HepG2 (cell line): ENCODE data around the gene AGXT. TPM values are rescaled to one million over a fixed set of nuclear protein-coding genes. Genes with fewer than 3 reads are reported as not detected.
A peak's percentile ranks its signal among the peaks of the same experiment; 100 is the strongest.

Source experiments
- ATAD3A ChIP-seq: sonication (generic); formaldehyde crosslinking; IDR thresholded peaks from 2 replicates; pipeline ENCODE4 v1.4.0; 2020; ENCODE audit warnings: missing genetic modification reagents
- DR1 ChIP-seq: sonication (generic); formaldehyde crosslinking; IDR thresholded peaks from 2 replicates; pipeline ENCODE4 v1.8.0; 2021; ENCODE audit warnings: mild to moderate bottlenecking, missing genetic modification reagents, inconsistent platforms
- GABPB1 ChIP-seq: IDR thresholded peaks from 2 replicates; pipeline ENCODE4 v1.6.1; 2016; ENCODE audit warnings: mild to moderate bottlenecking, missing genetic modification reagents, moderate library complexity, missing compliant biosample characterization
- HDAC2 ChIP-seq: sonication (generic); formaldehyde crosslinking; IDR thresholded peaks from 2 replicates; pipeline ENCODE4 v1.4.0; 2020; ENCODE audit warnings: missing genetic modification reagents
- POGZ ChIP-seq: sonication (generic); formaldehyde crosslinking; IDR thresholded peaks from 2 replicates; pipeline ENCODE4 v1.4.0; 2020; ENCODE audit warnings: mild to moderate bottlenecking, missing genetic modification reagents
- ZNF329 ChIP-seq: sonication (generic); formaldehyde crosslinking; IDR thresholded peaks from 2 replicates; pipeline ENCODE4 v1.9.0; 2021; ENCODE audit warnings: low read depth, mild to moderate bottlenecking, missing genetic modification reagents
- ZNF430 ChIP-seq: sonication (generic); formaldehyde crosslinking; IDR thresholded peaks from 2 replicates; pipeline ENCODE4 v1.9.0; 2021; ENCODE audit warnings: mild to moderate bottlenecking, missing genetic modification reagents
- ZNF460 ChIP-seq: sonication (generic); formaldehyde crosslinking; IDR thresholded peaks from 2 replicates; pipeline ENCODE4 v1.5.1; 2020; ENCODE audit warnings: missing genetic modification reagents, mild to moderate bottlenecking, borderline replicate concordance
- ZNF468 ChIP-seq: sonication (generic); formaldehyde crosslinking; IDR thresholded peaks from 2 replicates; pipeline ENCODE4 v1.8.0; 2022; ENCODE audit warnings: mild to moderate bottlenecking, moderate library complexity, missing genetic modification reagents
- polyA plus RNA-seq, 8 experiments: library from polyadenylated mRNA; depleted of rRNA in 3 of 8; stranded (reverse) in 7 of 8; unstranded in 1 of 8; fragments of >200 nt; fragmentation: Illumina TruSeq in 4 of 8; extraction: Trizol in 4 of 8; gene quantifications; 2 replicates each; pipeline versions ENCODE4 v1.2.1 to v1.2.3, GENCODE V29; 2011 to 2016; ENCODE audit warnings: low read depth in 4 of 8, missing spikeins in 1 of 8, mixed read lengths in 1 of 8; ENCODE audit not compliant: insufficient read depth in 1 of 8
- total RNA-seq, 5 experiments: library from RNA; depleted of rRNA; stranded (reverse); fragments of >200 nt; fragmentation: Illumina TruSeq; extraction: Trizol; gene quantifications; 2 replicates each; pipeline ENCODE4 v1.2.3, GENCODE V29; 2016; ENCODE audit warnings: low read depth in 1 of 5
- TF ChIP-seq, protein P1 (sequence below): IDR thresholded peaks from 2 replicates; pipeline ENCODE4 v1.4.0; 2020; ENCODE audit warnings: mild to moderate bottlenecking, missing genetic modification reagents
- TF ChIP-seq, protein P2 (sequence below): sonication (generic); formaldehyde crosslinking; IDR thresholded peaks from one replicate; pipeline ENCODE4 v1.5.1; 2020; ENCODE audit warnings: mild to moderate bottlenecking, missing genetic modification reagents; ENCODE audit errors: not compliant biosample characterization
- TF ChIP-seq, protein P3 (sequence below): sonication (generic); formaldehyde crosslinking; IDR thresholded peaks from 2 replicates; pipeline ENCODE4 v1.5.0; 2020; ENCODE audit warnings: missing genetic modification reagents
- TF ChIP-seq, protein P4 (sequence below): sonication (generic); formaldehyde crosslinking; IDR thresholded peaks from 2 replicates; pipeline ENCODE4 v1.5.1; 2020; ENCODE audit warnings: missing genetic modification reagents, mild to moderate bottlenecking, borderline replicate concordance

The AGXT gene
- total and polyA plus RNA-seq, 2 of the 13 experiments (the other 11 are each of a cell fraction or from before 2014, with no cell fraction given): 41.9 to 96.1 TPM

DNA sequence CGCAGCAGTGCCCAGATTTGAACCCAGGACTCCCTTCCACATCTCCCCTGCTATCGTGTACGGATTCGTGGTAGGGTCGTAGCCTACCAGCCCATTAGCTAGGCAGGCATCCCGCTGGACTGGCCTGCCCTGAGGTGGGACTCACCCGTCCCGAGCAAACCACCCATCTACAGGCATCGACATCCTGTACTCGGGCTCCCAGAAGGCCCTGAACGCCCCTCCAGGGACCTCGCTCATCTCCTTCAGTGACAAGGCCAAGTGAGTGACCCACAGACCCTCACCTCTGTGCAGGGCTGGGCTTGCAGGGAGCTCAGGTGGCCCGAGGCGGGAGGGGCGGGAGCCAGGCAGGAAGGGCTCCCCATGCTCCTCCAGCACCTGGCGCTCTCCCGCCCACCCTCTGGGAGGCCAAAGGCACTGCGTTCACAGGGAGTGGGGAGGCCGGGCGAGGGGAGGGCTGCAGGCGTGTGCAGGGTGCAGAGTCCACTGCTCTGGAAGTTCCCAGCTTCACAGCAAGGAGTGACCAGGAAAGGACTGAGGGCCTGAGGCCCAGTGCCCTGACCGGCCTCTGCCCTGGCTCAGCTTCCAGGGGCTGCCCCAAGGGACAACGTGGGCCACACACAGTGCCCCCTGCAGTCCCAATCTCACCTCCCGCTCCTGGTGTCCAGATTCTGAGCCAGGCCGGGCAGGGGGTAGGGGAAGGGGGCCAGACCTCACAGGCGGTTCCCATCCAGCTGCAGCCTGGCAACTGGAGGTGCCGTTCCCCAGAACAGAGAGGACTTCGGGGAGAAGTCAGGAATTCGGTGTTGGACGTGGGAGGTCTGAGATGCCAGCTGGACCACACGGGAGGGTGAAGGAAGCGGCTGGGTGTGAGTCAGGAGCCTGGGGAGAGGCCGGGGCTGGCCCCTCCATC, 5.4 kb downstream of the AGXT start (continued):
- TF ChIP-seq ZNF430 (CRISPR knock-in tag) (peak; percentile 88), ZNF468 (no peak), DR1 (CRISPR knock-in tag) (peak; percentile 67), ZNF329 (no peak), HDAC2 (CRISPR knock-in tag) (peak; percentile 95; the same call in 1 of the 2 replicates), POGZ (CRISPR knock-in tag) (peak; percentile 88), ATAD3A (CRISPR knock-in tag) (no peak), GABPB1 (peak; percentile 89), ZNF460 (CRISPR knock-in tag) (peak; percentile 42; the same call in 1 of the 2 replicates)
- TF ChIP-seq, protein P1, sequence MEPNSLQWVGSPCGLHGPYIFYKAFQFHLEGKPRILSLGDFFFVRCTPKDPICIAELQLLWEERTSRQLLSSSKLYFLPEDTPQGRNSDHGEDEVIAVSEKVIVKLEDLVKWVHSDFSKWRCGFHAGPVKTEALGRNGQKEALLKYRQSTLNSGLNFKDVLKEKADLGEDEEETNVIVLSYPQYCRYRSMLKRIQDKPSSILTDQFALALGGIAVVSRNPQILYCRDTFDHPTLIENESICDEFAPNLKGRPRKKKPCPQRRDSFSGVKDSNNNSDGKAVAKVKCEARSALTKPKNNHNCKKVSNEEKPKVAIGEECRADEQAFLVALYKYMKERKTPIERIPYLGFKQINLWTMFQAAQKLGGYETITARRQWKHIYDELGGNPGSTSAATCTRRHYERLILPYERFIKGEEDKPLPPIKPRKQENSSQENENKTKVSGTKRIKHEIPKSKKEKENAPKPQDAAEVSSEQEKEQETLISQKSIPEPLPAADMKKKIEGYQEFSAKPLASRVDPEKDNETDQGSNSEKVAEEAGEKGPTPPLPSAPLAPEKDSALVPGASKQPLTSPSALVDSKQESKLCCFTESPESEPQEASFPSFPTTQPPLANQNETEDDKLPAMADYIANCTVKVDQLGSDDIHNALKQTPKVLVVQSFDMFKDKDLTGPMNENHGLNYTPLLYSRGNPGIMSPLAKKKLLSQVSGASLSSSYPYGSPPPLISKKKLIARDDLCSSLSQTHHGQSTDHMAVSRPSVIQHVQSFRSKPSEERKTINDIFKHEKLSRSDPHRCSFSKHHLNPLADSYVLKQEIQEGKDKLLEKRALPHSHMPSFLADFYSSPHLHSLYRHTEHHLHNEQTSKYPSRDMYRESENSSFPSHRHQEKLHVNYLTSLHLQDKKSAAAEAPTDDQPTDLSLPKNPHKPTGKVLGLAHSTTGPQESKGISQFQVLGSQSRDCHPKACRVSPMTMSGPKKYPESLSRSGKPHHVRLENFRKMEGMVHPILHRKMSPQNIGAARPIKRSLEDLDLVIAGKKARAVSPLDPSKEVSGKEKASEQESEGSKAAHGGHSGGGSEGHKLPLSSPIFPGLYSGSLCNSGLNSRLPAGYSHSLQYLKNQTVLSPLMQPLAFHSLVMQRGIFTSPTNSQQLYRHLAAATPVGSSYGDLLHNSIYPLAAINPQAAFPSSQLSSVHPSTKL (CRISPR knock-in tag): peak; percentile 92
- TF ChIP-seq, protein P2, sequence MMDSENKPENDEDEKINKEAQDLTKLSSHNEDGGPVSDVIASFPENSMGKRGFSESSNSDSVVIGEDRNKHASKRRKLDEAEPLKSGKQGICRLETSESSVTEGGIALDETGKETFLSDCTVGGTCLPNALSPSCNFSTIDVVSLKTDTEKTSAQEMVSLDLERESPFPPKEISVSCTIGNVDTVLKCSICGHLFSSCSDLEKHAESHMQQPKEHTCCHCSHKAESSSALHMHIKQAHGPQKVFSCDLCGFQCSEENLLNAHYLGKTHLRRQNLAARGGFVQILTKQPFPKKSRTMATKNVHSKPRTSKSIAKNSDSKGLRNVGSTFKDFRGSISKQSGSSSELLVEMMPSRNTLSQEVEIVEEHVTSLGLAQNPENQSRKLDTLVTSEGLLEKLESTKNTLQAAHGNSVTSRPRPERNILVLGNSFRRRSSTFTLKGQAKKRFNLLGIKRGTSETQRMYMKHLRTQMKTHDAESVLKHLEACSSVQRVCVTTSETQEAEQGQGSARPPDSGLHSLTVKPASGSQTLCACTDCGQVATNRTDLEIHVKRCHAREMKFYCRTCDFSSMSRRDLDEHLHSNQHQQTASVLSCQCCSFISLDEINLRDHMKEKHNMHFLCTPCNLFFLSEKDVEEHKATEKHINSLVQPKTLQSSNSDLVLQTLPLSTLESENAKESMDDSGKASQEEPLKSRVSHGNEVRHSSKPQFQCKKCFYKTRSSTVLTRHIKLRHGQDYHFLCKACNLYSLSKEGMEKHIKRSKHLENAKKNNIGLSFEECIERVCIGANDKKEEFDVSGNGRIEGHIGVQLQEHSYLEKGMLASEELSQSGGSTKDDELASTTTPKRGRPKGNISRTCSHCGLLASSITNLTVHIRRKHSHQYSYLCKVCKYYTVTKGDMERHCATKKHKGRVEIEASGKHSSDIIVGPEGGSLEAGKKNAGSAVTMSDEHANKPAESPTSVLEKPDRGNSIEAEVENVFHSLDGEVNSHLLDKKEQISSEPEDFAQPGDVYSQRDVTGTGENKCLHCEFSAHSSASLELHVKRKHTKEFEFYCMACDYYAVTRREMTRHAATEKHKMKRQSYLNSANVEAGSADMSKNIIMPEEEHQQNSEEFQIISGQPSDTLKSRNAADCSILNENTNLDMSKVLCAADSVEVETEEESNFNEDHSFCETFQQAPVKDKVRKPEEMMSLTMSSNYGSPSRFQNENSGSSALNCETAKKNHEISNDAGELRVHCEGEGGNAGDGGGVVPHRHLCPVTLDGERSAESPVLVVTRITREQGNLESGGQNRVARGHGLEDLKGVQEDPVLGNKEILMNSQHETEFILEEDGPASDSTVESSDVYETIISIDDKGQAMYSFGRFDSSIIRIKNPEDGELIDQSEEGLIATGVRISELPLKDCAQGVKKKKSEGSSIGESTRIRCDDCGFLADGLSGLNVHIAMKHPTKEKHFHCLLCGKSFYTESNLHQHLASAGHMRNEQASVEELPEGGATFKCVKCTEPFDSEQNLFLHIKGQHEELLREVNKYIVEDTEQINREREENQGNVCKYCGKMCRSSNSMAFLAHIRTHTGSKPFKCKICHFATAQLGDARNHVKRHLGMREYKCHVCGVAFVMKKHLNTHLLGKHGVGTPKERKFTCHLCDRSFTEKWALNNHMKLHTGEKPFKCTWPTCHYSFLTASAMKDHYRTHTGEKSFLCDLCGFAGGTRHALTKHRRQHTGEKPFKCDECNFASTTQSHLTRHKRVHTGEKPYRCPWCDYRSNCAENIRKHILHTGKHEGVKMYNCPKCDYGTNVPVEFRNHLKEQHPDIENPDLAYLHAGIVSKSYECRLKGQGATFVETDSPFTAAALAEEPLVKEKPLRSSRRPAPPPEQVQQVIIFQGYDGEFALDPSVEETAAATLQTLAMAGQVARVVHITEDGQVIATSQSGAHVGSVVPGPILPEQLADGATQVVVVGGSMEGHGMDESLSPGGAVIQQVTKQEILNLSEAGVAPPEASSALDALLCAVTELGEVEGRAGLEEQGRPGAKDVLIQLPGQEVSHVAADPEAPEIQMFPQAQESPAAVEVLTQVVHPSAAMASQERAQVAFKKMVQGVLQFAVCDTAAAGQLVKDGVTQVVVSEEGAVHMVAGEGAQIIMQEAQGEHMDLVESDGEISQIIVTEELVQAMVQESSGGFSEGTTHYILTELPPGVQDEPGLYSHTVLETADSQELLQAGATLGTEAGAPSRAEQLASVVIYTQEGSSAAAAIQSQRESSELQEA: peak; percentile 74
- TF ChIP-seq, protein P3, sequence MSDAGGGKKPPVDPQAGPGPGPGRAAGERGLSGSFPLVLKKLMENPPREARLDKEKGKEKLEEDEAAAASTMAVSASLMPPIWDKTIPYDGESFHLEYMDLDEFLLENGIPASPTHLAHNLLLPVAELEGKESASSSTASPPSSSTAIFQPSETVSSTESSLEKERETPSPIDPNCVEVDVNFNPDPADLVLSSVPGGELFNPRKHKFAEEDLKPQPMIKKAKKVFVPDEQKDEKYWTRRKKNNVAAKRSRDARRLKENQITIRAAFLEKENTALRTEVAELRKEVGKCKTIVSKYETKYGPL: no peak
- TF ChIP-seq, protein P4, sequence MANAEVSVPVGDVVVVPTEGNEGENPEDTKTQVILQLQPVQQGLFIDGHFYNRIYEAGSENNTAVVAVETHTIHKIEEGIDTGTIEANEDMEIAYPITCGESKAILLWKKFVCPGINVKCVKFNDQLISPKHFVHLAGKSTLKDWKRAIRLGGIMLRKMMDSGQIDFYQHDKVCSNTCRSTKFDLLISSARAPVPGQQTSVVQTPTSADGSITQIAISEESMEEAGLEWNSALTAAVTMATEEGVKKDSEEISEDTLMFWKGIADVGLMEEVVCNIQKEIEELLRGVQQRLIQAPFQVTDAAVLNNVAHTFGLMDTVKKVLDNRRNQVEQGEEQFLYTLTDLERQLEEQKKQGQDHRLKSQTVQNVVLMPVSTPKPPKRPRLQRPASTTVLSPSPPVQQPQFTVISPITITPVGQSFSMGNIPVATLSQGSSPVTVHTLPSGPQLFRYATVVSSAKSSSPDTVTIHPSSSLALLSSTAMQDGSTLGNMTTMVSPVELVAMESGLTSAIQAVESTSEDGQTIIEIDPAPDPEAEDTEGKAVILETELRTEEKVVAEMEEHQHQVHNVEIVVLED (CRISPR knock-in tag): peak; percentile 67
